Pons (tissue), 1 donor: ENCODE results near the gene PDE9A.

Source experiments
- DNase-seq: peaks from one replicate; pipeline ENCODE4 v3.0.0-alpha.2; 2016; ENCODE audit warnings: low spot score

The PDE9A gene

DNA sequence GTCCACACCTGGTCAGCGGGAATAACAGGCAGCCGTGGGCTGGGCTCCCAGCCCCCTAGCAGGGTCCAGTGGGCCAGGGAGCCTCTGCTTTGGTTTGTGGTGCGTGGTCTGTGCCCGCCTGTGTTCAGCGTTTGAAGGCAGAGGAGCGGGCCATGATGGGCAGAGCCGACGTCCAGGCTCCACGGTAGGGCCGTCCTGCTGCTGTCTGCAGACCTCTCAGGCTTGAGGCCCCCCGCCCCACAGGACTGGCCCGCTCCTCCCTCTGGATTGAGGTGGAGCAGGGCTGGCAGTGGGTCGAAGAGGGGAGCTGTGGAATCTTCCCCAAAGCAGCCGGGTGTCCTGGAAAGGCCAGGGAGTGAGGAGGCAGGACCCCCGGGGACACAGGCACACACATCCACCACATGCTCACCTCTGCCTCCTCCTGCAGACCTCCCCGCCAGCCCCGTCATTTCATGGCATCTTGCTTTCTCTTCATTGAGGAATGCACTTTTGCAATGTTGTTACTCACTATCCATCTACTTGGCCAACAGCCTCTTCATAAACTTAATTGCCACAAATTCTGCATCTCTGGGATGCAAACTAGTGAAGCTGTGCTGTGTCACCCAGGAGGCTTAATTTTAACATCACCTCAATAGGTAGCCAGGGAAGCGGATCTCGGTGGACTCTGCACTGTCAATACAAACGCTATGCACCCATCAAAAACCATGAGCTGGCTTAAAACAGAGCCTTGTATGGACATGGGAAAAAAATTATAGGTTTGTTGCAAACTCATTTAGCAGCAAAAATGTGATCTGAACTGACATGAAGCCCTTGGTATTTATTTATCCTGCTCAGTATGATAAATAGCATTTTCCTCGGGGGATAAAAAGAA is 85.9 kb downstream of the PDE9A start:
- DNase-seq = no peak

- no peak for DNase-seq
Measured at GRCh38 chr21:42740405-42740909, 87.0 kb downstream of the PDE9A start.

DNA sequence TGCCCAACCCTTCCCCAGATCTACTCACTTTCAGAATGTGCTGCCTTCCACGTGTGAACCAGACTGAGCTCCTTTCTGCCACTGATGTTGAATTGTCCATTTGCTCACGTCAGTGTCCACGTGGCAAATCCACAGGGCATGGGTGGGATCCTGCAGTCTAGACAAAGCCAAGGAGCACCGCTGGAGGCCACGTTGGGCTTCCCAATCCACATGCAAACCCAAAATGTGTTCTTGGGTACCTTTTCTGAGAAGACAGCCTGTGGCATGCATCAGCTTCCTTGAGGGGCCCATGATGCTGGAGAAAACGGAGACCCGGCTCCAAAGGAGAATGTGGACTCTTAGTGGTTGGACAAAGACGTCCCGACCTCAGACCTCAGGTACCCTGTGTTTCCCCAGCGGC is 87.6 kb downstream of the PDE9A start:
- no peak for DNase-seq

DNA sequence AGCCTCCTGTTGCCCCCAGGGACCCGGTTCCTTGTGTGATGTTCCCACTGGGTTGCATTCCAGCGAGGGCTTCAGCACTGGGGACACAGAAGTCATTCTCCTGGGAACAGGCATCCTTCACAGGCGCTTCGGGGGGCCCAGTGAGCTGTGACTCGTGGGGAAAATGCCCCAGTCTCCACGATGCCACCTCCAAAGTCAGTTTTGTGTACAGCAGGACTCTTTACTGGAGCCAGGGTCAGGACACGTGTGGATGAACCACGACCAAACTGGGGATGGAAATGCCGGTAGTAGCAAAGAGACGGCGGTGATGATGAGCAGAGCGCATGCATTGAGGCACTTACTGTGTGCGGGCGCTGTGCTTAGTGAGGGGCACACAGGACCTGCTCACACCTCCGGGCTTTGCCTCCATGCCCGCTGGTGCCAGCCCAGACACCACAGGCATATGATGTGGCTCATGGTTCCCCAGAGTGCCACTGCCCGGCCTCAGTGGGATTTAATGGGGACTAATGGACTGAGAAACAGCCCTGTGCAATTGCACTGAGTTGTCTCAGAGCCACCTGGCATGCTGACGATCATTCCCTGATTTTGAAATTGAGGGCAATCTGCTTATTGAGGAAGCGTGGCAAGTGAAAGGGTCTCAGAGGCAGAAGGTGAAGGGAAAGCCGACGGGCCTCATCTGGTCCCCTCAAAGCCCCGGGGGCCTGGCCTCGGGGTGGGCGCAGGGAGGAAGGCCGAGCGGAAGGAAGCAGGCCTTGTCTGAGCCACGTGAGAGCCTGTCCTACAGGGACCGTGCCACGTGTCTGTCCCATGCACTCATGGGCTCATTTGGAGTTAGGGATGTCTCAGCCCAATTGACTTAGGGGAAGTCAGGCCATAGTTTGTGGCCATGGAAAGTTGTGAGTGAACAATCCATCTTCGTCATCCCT is 91.4 kb downstream of the PDE9A start:
- DNase-seq = no peak

DNA sequence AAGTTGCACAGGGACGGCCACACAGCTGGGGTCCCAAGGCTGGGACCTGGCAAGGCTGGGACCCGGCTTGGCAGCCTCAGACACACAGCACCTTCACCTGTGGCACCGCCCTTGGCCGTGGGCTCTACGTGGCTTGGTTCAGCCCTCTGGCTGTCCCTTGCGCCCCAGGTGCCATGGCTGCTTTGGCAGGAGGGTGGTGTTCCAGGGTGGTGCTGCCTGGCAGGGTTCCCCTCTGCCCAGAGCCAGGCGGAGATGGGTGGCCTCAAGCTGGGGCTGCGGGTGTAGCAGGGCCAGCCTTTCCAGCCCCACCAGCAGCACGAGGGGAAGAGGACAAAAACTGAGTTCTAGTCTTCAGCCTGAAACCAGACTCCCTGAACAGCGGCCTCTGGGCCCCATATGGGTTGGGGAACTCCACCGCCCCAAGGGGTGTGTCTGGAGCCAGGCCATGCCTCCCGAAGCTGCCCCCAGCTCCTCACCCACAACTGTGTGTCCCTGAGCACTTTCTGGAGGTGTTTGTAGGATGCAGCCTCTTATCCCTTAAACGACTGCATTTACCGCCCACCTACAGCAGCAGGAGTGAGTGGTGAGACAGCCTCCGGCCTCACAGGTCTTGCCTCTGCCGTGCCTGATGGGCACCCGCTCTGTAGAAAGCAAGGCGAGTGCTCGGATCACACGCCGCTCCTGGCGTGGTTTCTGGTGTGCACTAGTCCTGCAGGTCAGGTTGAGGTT is 92.3 kb downstream of the PDE9A start:
- no peak for DNase-seq

DNA sequence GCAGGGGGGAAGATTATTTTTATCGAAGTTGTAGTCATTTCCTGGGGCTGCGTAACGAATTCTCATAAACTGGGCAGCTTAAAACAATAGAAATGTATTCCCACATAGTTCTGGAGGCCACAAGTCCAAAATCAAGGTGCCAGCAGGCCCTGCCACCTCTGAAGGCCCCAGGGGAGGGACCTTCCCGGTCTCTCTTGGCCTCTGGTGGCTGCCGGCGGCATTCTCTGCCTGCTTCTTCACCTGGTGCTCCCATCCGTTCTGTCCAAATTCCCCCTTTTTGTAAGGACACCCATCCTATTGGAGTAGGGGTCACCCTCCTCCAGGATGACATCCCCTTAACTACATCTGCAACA is 92.8 kb downstream of the PDE9A start:
- no peak for DNase-seq

GRCh38 chr21:42746593-42747275 is 93.3 kb downstream of the PDE9A start:
- peak; percentile 48 for DNase-seq

GRCh38 chr21:42747276-42747701 is 93.9 kb downstream of the PDE9A start:
- DNase-seq = peak; percentile 20

- no peak for DNase-seq
Measured at GRCh38 chr21:42747746-42748351, 94.4 kb downstream of the PDE9A start.

GRCh38 chr21:42748620-42749176 is 95.3 kb downstream of the PDE9A start:
- DNase-seq = no peak

DNA sequence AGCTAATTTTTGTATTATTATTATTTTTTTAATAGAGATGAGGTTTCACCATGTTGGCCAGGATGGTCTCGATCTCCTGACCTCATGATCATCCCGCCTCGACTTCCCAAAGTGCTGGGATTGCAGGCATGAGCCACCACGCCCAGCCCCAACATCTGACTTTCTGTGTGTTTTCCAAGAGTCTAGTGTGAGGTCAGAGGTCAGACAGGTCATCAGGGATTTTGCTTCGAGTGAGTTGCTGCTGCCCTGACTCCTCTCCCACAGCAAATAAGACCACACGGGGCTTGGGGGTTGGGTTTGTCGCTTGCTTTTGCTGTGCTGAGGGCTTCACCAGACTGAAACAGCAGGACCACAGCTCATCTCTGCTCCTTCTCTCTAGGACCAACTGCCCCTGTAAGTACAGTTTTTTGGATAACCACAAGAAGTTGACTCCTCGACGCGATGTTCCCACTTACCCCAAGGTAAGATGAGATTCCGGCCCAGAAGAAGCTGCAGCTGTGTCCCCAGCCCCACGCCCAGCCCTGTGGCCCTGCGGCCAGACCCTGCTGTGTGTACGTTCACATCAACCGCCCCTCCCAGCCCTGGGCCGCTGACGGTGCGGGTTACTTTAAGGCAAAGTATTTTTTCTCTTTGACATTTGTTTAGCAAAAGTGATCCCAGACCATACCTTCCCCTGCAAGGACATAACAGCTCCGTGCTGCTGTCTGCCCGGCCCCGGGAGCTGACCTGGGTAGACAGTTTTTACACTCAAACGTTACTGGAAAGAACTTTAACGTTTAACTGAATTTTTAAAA is 97.5 kb downstream of the PDE9A start:
- no peak for DNase-seq

GRCh38 chr21:42751866-42752265 is 98.4 kb downstream of the PDE9A start:
- no peak for DNase-seq

- DNase-seq = no peak
Measured at GRCh38 chr21:42753804-42754203, 100.4 kb downstream of the PDE9A start.

DNA sequence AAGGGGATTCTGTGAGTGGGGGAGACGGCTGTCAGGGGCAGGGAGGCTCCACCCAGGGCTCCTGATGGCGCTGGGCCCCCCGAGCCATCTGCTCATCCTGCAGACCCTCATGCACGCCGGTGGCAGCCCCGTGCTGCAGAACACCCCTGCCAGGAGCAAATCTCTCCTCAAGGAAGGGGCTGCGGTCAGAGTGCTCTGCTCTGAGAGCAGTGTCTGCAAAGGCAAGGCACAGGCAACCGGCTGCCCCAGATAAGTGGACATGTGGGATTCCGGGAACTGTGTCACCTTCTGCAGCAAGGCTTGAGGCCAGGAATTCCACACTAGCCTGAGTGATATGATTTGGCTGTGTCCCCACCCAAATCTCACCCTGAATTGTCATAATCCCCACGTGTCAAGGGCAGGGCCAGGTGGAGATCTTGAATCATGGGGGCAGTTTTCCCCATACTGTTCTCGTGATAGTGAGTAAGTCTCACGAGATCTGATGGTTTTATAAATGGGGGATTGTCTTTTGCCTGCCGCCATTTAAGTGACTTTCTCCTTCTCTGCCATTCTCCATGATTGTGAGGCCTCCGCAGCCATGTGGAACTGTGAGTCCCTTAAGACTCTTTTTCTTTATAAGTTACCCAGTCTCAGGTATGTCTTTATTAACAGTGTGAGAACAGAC is 101.0 kb downstream of the PDE9A start:
- DNase-seq = no peak

DNA sequence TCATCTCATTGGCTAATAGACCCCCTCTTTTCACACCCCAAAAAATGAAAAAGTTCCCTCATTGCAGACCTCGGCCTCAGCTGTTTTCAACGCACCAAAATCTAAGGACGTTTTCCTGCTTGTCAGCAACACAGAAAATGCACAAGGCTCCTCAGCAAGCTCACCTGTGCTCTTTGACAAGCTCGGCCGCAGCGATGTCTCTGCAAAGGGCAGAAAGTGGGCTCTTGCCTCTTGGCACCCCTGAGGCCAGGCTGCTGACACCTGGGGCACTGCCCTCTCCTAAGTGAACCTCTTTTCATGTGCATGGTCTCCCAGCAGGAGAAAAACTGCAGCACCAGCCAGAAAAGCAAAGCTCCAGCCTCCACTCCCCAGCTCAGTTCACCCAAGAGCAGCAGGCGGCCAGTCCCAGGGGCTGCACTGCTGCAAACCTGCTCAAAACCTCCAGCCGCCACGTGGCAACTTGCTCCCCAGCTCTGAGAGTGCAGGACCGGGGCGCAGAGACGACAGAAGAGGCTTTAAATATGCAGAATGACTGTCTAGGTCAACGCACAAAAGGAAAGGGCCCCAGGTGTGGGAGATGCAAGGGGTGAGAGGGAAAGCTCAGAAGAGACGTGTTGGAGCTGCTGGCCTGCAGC is 101.7 kb downstream of the PDE9A start:
- no peak for DNase-seq

- DNase-seq = no peak
Measured at GRCh38 chr21:42755766-42756579, 102.6 kb downstream of the PDE9A start.

- no peak for DNase-seq
Measured at GRCh38 chr21:42756580-42757250, 103.3 kb downstream of the PDE9A start.
